ENCODE measurements around the gene WDR77. TPM values are rescaled to one million over a fixed set of nuclear protein-coding genes. Genes with fewer than 3 reads are reported as not detected.

Gene WDR77
- total and polyA plus RNA-seq, 9 of the 15 experiments (the other 6 are each of a cell fraction or from before 2014, with no cell fraction given): 20.6 to 160 (median 75.3) TPM

- no peak for FAIRE-seq
- CTCF ChIA-PET (ENCODE audit: low intra/inter-chr PET ratio): no interaction called here
- Histone ChIP-seq H2AFZ (ENCODE audit: low read depth, low read length) (no peak overlapping the region), H3K4me3 (no peak overlapping the region), H3K4me1 (replicated peaks in 1 of 2; ENCODE audit: control insufficient read depth in 2 of 2, insufficient read depth in 2 of 2, low read length in 2 of 2) (peaks cover 2 to 15% of the 10 kb centered on the region in 2 experiments; a peak in 4 of 5 replicates), H3K9me1 (ENCODE audit: control insufficient read depth, insufficient read depth, low read length) (no peaks in the 10 kb centered on the region), H3K9ac (ENCODE audit: insufficient read depth in 1 of 2, low read depth in 2 of 2, low read length in 2 of 2) (no peak overlapping the region), H3K4me2 (ENCODE audit: insufficient read depth, low read length) (no peak overlapping the region), H3K36me3 (ENCODE audit: control insufficient read depth, insufficient read depth, low read length) (peaks cover 100% of the 10 kb centered on the region), H4K20me1 (replicated peaks; ENCODE audit: control insufficient read depth, insufficient read depth, low read length) (no peaks in the 10 kb centered on the region), H3K79me2 (ENCODE audit: control insufficient read depth, insufficient read depth, low read length) (peaks cover 20% of the 10 kb centered on the region), H3K27ac (ENCODE audit: extremely low read depth, low read depth, low read length) (no peak overlapping the region), H3K27me3 (ENCODE audit: control insufficient read depth in 2 of 2, insufficient read depth in 2 of 2, low read length in 2 of 2) (no peaks in the 10 kb centered on the region), H3K9me3 (replicated peaks; ENCODE audit: control insufficient read depth, insufficient read depth, low read depth, low read length) (no peaks in the 10 kb centered on the region)
- WGBS (ENCODE audit: insufficient coverage, low coverage, missing lambda C conversion rate): 73% methylated on average over 4 of the region's 4 CpGs
- DNase-seq (ENCODE audit: extremely low read depth in 1 of 4, low spot score in 3 of 4): no peak
- TF ChIP-seq HOXB6 (CRISPR knock-in tag; IDR thresholded peaks at IDR 0.05; ENCODE audit: borderline replicate concordance): no peak
- no peak for TF ChIP-seq GTF3C2 (IDR thresholded peaks at IDR 0.05; ENCODE audit: borderline replicate concordance, extremely low read depth, insufficient read length)
- TF ChIP-seq SRSF1 (IDR thresholded peaks at IDR 0.05; ENCODE audit: low read depth, low read length): no peak
- no peak for TF ChIP-seq GMEB1 (CRISPR knock-in tag; IDR thresholded peaks at IDR 0.05)
- TF ChIP-seq, protein P1, sequence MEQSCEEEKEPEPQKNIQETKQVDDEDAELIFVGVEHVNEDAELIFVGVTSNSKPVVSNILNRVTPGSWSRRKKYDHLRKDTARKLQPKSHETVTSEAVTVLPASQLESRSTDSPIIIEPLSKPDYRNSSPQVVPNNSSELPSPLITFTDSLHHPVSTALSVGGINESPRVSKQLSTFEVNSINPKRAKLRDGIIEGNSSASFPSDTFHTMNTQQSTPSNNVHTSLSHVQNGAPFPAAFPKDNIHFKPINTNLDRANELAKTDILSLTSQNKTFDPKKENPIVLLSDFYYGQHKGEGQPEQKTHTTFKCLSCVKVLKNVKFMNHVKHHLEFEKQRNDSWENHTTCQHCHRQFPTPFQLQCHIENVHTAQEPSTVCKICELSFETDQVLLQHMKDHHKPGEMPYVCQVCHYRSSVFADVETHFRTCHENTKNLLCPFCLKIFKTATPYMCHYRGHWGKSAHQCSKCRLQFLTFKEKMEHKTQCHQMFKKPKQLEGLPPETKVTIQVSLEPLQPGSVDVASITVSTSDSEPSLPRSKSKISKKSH (CRISPR knock-in tag; IDR thresholded peaks at IDR 0.05): no peak
- TF ChIP-seq U2AF1 (optimal IDR thresholded peaks at IDR 0.05; ENCODE audit: low read depth, low read length): no peak
- no peak for TF ChIP-seq NCOA4 (IDR thresholded peaks at IDR 0.05; ENCODE audit: partially characterized antibody)
- TF ChIP-seq NFE2 (IDR thresholded peaks at IDR 0.05; ENCODE audit: low read depth): no peak
- TF ChIP-seq NFE2L1 (tag; IDR thresholded peaks at IDR 0.05; ENCODE audit: borderline replicate concordance, low read depth): no peak
- TF ChIP-seq ZNF57 (CRISPR knock-in tag; IDR thresholded peaks at IDR 0.05): no peak
- TF ChIP-seq NR2F6 (CRISPR knock-in tag; IDR thresholded peaks at IDR 0.05): no peak
- TF ChIP-seq TAF7 (tag; IDR thresholded peaks at IDR 0.05): no peak
- POLR2A ChIA-PET: interaction anchor here (0.6 to 1.0 kb wide), 3 partner anchors 9 to 18 kb away, joined by 3 read pairs; no protein-coding TSS in a partner anchor
- BruUV-seq (replicated peaks): no TSS peak
- no peak for ATAC-seq
- in situ Hi-C loops (cut with MboI) (no loop called here), intact Hi-C loops (cut with micrococcal nuclease) (no loop called here)
Observed at GRCh38 chr1:111442457-111442856, 6.6 kb downstream of the WDR77 start.
